Brain microvascular endothelial cell (primary cell): Measurements from ENCODE around the gene CS.

Experiments used
- DNase-seq: peaks from one replicate; pipeline ENCODE4 v3.0.0-alpha.2; 2020
- H3K27ac ChIP-seq: fragments of 250-450 bp; sonication (Bioruptor Pico); 2 replicates; pipeline ENCODE4 v1.5.1; 2020; ENCODE audit warnings: mild to moderate bottlenecking, moderate library complexity
- H3K27me3 ChIP-seq: fragments of 250-450 bp; sonication (Bioruptor Pico); replicated peaks from 2 replicates; pipeline ENCODE4 v1.5.1; 2020; ENCODE audit warnings: mild to moderate bottlenecking
- H3K36me3 ChIP-seq: fragments of 250-450 bp; sonication (Bioruptor Pico); replicated peaks from 2 replicates; pipeline ENCODE4 v1.5.1; 2020; ENCODE audit warnings: mild to moderate bottlenecking
- H3K4me3 ChIP-seq: 2 replicates; pipeline ENCODE4 v1.5.1; 2011; ENCODE audit warnings: low read depth, mild to moderate bottlenecking, control low read depth, low read length, moderate library complexity
- in situ Hi-C: cut with HindIII; loops from 2 replicates; pipeline ENCODE4 v1.10.0; 2017; ENCODE audit warnings: low sequenced_read_pairs, low pct_ligation_motif_present
- TF ChIP-seq, protein P1 (sequence below): IDR thresholded peaks from 2 replicates; pipeline ENCODE4 v1.5.1; 2011; ENCODE audit warnings: low read depth, mild to moderate bottlenecking, moderate library complexity, low read length, control low read depth, inconsistent platforms; ENCODE audit errors: missing control alignments

CS gene

DNA sequence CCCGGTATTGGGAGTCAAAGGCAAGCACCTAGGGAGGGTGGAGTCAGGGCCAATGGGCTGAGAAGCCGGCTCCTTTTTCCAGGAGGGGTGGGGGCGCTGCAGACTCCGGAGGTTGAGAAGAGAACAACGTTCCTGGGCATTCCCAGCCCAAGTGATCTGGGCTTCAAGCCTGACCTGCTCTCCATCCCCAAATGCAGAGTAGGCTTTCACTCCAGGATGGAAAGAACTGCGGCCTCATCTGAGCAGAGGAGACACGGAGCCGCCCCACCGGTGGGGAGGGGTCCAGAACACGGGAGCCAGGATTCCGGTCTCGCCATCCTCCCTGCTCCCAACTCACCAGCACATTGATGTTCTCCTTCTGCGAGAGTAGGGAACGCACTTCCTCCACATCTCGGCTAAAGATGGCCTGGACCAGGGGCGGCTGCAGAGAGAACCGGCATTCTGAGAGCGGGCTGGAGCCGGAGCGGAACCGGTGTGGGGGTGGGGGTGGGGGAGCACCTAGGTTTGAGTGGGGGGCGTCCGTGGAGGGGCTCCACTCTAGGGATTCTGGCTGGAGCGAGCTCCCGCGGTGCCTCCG is 42.6 kb downstream of the CS start:
- in situ Hi-C loops, result no loop called here
- H3K4me3 ChIP-seq, result peak overlapping the region; percentile 83
- no peaks in the 10 kb centered on the region for H3K27me3 ChIP-seq
- peak overlapping the region; percentile 45 for H3K27ac ChIP-seq
- TF ChIP-seq, protein P1, sequence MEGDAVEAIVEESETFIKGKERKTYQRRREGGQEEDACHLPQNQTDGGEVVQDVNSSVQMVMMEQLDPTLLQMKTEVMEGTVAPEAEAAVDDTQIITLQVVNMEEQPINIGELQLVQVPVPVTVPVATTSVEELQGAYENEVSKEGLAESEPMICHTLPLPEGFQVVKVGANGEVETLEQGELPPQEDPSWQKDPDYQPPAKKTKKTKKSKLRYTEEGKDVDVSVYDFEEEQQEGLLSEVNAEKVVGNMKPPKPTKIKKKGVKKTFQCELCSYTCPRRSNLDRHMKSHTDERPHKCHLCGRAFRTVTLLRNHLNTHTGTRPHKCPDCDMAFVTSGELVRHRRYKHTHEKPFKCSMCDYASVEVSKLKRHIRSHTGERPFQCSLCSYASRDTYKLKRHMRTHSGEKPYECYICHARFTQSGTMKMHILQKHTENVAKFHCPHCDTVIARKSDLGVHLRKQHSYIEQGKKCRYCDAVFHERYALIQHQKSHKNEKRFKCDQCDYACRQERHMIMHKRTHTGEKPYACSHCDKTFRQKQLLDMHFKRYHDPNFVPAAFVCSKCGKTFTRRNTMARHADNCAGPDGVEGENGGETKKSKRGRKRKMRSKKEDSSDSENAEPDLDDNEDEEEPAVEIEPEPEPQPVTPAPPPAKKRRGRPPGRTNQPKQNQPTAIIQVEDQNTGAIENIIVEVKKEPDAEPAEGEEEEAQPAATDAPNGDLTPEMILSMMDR, result peak; percentile 37
- no peak for DNase-seq
- peaks cover 41% of the 10 kb centered on the region for H3K36me3 ChIP-seq

DNA sequence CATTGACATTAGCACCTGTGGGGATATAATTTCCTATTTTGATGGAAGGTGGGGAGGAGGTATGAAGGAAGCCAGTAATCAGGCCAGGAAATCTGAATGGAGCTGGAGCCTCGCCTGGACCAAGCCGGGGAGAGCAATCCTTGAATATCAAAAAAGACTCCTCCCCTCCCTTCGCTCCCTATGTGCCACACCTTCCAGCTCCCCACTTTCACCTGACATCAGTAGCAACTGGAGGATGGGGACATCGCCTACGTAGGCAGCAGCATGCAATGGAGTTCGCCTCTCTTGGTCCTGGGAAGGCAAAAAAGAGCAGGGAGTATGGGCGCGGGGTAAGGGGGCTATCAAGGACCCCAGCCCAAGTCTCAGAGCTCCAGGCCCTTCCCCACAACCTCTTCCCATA is 43.1 kb downstream of the CS start:
- DNase-seq, result no peak
- TF ChIP-seq, protein P1, result no peak
- no peak overlapping the region for H3K27ac ChIP-seq
- in situ Hi-C loops, result no loop called here
- H3K4me3 ChIP-seq, result peak overlapping the region; percentile 83
- H3K27me3 ChIP-seq, result no peaks in the 10 kb centered on the region
- peaks cover 46% of the 10 kb centered on the region for H3K36me3 ChIP-seq

DNA sequence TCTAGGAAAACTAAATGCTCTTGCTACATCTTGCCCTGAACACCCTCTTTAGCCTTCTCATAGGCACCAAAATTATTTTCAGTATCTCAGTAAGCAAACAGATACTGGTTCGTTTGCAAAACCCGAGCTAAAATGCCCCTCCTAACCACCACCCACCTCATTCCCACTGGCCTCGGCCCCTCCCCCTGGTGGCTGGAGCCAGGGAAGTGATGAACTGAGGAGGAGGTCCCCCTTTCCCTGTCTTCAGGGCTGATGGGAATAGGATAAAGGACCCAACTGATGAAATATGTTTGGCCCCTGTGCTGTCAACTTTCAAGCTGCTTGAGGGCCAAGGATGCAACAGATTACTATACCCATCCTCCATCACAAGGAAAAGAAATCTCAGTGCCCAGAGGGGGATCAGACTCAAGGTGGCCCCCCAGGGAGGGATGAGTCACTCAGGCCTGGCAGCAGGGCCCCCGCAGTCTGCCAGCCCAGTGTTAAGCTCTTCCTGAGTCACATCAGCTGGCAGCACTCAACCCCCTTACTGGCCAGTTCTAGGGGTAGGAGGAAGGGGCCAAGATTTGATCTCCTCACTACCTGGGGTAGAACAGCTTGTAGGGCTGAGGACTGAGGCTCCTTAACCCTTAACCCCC is 43.7 kb downstream of the CS start:
- no peak overlapping the region for H3K27ac ChIP-seq
- peaks cover 50% of the 10 kb centered on the region for H3K36me3 ChIP-seq
- DNase-seq, result no peak
- H3K27me3 ChIP-seq, result no peaks in the 10 kb centered on the region
- H3K4me3 ChIP-seq, result peak overlapping the region; percentile 83
- in situ Hi-C loops, result no loop called here
- TF ChIP-seq, protein P1, result peak; percentile 50

DNA sequence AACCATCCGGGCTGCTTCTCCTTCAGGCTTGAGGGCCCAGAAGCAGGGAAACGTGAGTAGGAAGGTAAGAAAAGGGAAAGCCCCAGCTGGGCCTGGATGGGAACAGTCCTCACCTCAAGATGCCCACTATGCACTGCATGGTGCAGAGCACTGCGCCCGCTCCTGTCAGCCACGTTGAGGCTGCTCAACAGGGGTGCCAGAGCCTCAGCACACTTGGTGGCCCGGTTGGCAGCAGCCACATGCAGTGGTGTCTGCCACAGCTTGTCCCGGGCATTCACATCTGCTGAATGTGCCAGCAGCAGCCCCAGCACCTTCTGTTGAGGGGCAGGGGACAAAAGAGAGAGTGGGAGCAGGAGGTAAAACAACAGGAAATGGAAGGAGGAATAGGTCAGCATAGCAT is 44.5 kb downstream of the CS start:
- in situ Hi-C loops, result no loop called here
- Histone ChIP-seq H3K27ac (no peak overlapping the region), H3K4me3 (no peak overlapping the region), H3K27me3 (no peaks in the 10 kb centered on the region), H3K36me3 (peaks cover 57% of the 10 kb centered on the region)
- TF ChIP-seq, protein P1, result no peak
- DNase-seq, result no peak

DNA sequence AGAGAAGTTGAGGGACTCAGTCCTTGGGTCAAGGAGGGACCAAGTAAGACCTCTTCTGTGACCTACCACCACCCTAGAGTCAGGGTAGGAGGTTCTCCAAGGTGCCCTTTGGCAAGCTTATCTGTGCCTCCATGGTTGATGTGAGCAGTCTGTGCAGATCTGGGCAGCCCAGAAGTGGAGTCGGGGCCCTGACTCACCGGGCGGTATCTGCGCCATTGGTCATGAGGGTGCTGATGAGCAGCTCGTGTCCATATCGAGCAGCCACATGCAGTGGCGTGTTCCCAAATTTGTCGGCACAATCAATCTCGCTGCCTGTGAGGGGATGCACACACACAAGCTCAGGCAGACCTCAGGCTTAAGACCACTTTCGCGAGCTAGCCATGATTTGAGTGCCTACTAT is 47.0 kb downstream of the CS start:
- Histone ChIP-seq H3K27me3 (no peaks in the 10 kb centered on the region), H3K36me3 (peaks cover 76% of the 10 kb centered on the region), H3K4me3 (no peak overlapping the region), H3K27ac (no peak overlapping the region)
- DNase-seq, result no peak
- TF ChIP-seq, protein P1, result no peak
- in situ Hi-C loops, result no loop called here

DNA sequence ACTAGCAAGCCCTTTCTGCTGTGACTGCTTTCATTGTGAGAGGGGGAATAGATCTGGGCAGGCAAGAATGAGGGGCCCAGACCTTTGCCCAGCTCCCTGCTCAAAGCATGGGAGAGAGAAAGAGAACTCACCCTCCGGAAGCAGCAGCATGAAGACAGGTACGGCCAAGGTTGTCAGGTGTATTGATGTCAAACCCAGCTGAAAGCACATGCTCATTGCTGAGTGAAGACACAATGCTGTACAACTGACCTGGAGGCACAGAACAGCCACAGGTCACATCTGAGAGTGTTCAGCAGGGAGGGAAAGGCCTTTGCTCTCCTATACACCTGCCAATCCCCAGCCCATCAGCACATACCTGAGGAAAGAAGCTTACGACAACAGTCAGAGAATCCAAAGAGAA is 47.5 kb downstream of the CS start:
- H3K36me3 ChIP-seq, result peaks cover 81% of the 10 kb centered on the region
- in situ Hi-C loops, result no loop called here
- H3K4me3 ChIP-seq, result no peak overlapping the region
- no peak overlapping the region for H3K27ac ChIP-seq
- TF ChIP-seq, protein P1, result no peak
- no peak for DNase-seq
- H3K27me3 ChIP-seq, result no peaks in the 10 kb centered on the region
